ENCODE results near the gene PTPRR. TPM values are rescaled to one million over a fixed set of nuclear protein-coding genes. Genes with fewer than 3 reads are reported as not detected.

Gene PTPRR
- total and polyA plus RNA-seq, 9 donors: 0.15 to 1.5 (median 0.32) TPM; not detected in 1

DNA sequence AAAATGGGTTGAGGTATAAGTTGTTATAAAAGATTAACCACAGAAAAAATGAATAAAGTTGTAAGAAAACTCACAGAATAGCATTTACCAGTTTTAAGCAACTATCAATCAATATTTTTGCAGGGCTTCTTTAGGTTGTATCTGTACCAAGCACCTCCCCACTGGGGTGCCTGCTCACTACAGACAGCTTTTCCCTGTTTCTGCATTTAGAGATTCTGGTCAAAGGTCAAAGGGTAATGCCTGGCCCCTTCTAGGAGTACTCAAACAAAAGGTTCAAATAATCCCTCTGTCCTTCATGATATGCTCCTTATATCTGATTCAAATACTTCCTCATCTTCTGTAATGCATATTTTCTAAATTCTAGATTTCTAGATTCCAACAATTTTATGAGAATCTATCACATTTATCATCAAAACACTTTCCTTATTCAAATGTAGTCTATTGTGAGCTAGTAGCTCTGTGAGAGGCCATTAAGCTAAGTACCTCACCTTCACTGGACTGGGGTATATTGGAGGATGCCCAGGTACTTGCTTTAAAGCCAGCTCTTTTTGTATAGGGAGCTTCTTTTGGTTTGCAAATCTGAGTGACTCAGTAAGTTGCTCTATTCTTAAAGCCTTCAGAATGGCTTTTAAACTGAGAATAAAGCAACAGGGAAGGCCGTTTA is 162.6 kb downstream of the PTPRR start:
- no peak for DNase-seq
- H3K4me3 ChIP-seq: no peak overlapping the region
- H3K27ac ChIP-seq: no peak overlapping the region
- WGBS, 3 donors: 61 to 82% (median 67%) methylated on average over 1 of the region's 1 CpG
- H3K36me3 ChIP-seq: no peaks in the 10 kb centered on the region
- H3K9me3 ChIP-seq: no peaks in the 10 kb centered on the region
- intact Hi-C loops (cut with DNase I): no loop called here
- H3K4me1 ChIP-seq (ENCODE audit: insufficient read depth): no peaks in the 10 kb centered on the region
- TF ChIP-seq, protein P1, sequence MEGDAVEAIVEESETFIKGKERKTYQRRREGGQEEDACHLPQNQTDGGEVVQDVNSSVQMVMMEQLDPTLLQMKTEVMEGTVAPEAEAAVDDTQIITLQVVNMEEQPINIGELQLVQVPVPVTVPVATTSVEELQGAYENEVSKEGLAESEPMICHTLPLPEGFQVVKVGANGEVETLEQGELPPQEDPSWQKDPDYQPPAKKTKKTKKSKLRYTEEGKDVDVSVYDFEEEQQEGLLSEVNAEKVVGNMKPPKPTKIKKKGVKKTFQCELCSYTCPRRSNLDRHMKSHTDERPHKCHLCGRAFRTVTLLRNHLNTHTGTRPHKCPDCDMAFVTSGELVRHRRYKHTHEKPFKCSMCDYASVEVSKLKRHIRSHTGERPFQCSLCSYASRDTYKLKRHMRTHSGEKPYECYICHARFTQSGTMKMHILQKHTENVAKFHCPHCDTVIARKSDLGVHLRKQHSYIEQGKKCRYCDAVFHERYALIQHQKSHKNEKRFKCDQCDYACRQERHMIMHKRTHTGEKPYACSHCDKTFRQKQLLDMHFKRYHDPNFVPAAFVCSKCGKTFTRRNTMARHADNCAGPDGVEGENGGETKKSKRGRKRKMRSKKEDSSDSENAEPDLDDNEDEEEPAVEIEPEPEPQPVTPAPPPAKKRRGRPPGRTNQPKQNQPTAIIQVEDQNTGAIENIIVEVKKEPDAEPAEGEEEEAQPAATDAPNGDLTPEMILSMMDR (IDR thresholded peaks at IDR 0.05): no peak
- TF ChIP-seq POLR2A (IDR thresholded peaks at IDR 0.05): no peak
- TF ChIP-seq EP300 (IDR thresholded peaks at IDR 0.05): no peak
- no peaks in the 10 kb centered on the region for H3K27me3 ChIP-seq

- TF ChIP-seq, protein P1 (IDR thresholded peaks at IDR 0.05): no peak
- no peak for TF ChIP-seq EP300 (IDR thresholded peaks at IDR 0.05)
- Histone ChIP-seq H3K27ac (no peak overlapping the region), H3K9me3 (no peaks in the 10 kb centered on the region), H3K4me1 (ENCODE audit: insufficient read depth) (no peaks in the 10 kb centered on the region), H3K36me3 (no peaks in the 10 kb centered on the region), H3K4me3 (no peak overlapping the region), H3K27me3 (no peaks in the 10 kb centered on the region)
- intact Hi-C loops (cut with DNase I): no loop called here
- DNase-seq: no peak
- 62 to 68% (median 64%) methylated on average over 2 of the region's 2 CpGs for WGBS, 3 donors
Measured at GRCh38 chr12:70756791-70757190, 163.7 kb downstream of the PTPRR start.

DNA sequence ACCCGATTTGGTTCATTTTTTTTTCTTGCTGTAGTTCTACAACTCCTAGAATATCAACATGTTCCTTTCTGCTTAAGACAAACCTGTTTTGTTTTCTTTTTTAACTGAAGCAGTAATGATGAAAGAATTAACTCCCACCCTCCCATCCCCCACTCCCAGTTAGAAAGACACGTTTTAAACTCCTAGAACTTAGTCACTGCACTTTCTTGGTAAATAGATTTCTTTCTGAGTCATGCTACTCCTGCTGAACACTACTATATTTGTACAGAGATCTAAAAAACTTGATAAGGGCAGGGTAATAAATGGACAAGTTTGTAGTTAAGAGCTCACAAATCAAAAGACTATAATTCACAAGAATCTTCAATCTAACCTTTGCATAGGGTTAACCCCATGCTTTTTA is 164.4 kb downstream of the PTPRR start:
- DNase-seq: no peak
- H3K4me1 ChIP-seq (ENCODE audit: insufficient read depth): no peaks in the 10 kb centered on the region
- no peaks in the 10 kb centered on the region for H3K36me3 ChIP-seq
- H3K4me3 ChIP-seq: no peak overlapping the region
- H3K27ac ChIP-seq: no peak overlapping the region
- TF ChIP-seq, protein P1 (IDR thresholded peaks at IDR 0.05): no peak
- TF ChIP-seq POLR2A (IDR thresholded peaks at IDR 0.05): no peak
- no peak for TF ChIP-seq EP300 (IDR thresholded peaks at IDR 0.05)
- H3K9me3 ChIP-seq: no peaks in the 10 kb centered on the region
- no peaks in the 10 kb centered on the region for H3K27me3 ChIP-seq
- WGBS, 3 donors: 14 to 25% (median 23%) methylated on average over 2 of the region's 2 CpGs
- intact Hi-C loops (cut with DNase I): no loop called here

GRCh38 chr12:70754330-70754741 is 166.2 kb downstream of the PTPRR start:
- no peaks in the 10 kb centered on the region for H3K36me3 ChIP-seq
- TF ChIP-seq, protein P1 (IDR thresholded peaks at IDR 0.05): no peak
- TF ChIP-seq EP300 (IDR thresholded peaks at IDR 0.05) (no peak), POLR2A (IDR thresholded peaks at IDR 0.05) (no peak)
- H3K27me3 ChIP-seq: no peaks in the 10 kb centered on the region
- H3K4me3 ChIP-seq: peak overlapping the region; percentile 22
- WGBS, 3 donors: 13 to 23% (median 14%) methylated on average over 6 of the region's 6 CpGs
- no peak for DNase-seq
- no peaks in the 10 kb centered on the region for H3K4me1 ChIP-seq (ENCODE audit: insufficient read depth)
- H3K27ac ChIP-seq: no peak overlapping the region
- H3K9me3 ChIP-seq: no peaks in the 10 kb centered on the region
- intact Hi-C loops (cut with DNase I): no loop called here

Data from ovary (tissue), 9 donors.